ELF-1 (cell line): ENCODE data around the gene F11R.
"Not testable (repeated sequence)": the region's sequence is repeated elsewhere in the genome, so short reads cannot be mapped to it uniquely, and the experiment has no call there.

Experiments used
- DNase-seq: peaks from one replicate; pipeline ENCODE4 v3.0.0-alpha.2; 2016; ENCODE audit warnings: low read depth, low spot score

The F11R gene

DNA sequence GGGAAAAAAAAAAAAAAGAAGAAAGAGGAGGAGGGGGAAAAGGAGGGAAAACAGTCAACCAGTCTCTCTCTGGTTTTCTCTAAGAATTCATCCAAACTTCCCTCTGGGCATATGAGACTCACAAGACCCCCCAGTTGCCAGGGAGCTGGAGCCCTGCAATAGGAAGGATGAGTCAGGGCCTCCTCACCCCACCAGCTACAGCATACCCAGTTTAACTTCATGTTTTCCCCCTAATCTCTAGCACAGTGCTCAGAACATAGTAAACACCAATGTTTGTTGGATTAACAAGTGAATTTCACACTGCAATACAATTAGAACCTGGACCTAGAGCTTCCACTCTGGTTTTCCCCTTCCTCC is 7.8 kb downstream of the F11R start:
- peak; percentile 25 for DNase-seq

- DNase-seq: no peak
Measured at GRCh38 chr1:161012420-161012819, 8.5 kb downstream of the F11R start.

- DNase-seq: no peak
Measured at GRCh38 chr1:161009602-161010211, 11.2 kb downstream of the F11R start.

- DNase-seq: peak; percentile 38
Measured at GRCh38 chr1:161008869-161009510, 12.0 kb downstream of the F11R start.

DNA sequence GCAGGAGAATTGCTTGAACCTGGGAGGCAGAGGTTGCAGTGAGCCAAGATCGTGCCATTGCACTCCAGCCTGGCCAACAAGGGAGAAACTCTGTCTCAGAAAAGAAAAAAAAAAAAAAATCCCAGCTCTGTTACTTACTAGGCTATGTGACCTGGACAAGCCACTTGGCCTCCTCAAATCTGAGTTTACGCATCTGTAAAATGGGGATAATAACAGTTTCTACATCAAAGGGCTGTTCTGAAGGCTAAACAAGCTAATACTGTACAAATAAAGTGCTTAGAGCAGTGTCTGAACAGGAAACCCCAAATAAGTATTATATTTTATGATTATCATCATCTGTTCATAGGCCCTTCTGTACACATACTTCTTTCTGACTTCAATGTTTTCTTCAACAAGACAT is 13.6 kb downstream of the F11R start:
- DNase-seq: no peak

DNA sequence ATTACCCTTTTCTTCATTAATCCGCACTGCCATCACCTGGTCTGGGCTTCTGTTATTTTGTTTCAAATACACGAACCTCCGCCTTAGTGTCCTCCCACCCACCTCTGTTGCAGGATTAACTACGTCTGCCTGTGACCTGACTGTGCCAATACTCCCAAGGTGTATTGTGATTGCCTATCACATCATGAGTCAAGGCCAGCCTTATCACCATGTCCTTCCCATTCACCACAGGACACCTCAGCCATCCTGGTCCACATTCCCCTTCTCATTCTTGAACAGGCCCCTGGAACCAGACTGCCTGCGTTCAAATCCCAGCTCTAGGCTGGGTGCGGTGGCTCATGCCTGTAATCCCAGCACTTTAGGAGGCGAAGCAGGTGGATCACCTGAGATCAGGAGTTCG is 14.4 kb downstream of the F11R start:
- DNase-seq: no peak

- DNase-seq: no peak
Measured at GRCh38 chr1:161001525-161001924, 19.4 kb downstream of the F11R start.

DNA sequence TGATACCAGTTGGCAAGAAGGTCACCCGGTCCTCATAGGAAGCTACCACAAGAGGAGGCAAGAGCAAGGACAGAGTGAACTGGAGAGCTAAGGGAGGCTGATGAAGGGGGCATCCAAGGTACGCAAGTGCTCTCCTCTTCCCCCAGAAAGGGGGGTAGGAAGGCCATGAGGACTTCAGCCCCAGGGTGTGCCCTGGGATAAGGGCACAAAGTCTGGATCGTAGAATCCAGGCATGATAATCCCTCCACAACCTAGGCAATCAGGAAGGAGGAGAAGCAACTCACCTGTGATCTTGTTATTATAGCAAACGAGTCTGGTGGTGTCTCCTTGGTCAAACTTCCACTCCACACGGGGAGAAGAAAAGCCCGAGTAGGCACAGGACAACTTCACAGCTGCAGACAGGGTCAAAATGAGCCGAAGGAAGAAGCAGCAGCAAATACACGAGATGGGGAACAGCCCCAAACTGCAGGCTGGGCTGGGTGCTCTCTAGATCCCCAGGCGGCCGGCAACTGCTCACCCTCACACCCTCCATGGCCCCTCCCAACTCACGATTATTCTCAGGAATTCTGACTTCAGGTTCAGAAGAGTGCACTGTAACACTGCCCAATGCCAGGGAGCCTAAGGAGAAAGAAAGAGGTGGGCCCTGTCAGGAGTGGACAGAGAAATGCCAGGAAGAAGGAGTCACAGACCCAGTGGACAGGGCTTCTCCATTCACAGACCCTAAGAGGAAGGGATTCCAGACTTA is 20.0 kb downstream of the F11R start:
- no peak for DNase-seq

DNA sequence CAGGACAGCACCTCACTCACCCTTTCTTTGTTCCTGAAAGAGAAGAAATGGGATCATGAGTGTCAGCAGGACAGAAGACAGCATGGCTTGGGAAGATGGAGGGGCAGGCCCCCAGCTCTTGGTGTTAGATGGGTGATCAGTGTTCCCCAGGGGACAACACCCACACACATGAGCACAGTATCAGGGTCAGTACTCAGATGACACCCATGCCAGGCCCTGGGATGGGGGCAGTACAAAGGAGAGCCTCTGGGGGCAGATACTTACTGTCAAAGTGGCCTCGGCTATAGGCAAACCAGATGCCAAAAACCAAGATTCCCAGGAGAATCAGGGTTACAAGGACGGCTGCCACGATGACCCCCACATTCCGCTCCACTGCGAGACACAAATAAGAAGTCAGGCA is 21.6 kb downstream of the F11R start:
- no peak for DNase-seq

DNA sequence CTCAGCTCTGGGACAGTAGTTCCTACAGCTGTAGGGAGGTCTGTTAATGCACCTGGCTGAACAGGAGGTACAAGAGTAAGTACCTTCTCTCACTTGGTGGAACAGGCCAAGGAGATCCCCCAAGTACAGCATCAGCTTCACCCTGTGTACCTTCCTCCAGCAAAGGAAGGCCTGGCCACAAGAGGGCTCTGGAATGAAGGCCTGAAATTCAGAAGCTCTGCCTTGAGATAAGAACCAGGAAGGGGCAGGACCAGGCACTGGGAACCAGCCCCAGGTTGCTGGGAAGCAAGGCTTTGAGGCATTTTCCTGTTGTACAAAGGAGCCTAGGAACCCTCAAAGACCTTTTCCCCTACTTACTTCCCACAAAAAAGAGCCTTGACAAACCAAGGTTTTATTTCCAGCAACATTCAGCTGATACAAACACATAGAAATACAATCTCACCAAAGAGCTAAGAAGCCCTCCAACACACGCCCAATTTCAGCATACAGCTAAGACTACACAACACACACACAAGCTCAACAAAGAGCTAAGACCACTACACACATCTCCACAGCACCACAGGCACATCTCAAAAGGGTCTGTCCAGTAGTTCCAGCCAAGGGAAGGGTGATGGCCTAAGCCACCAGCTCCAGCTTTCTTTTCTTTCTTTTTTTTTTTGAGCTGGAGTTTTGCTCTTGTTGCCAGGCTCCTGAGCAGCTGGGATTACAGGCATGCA is 23.5 kb downstream of the F11R start:
- DNase-seq: peak; percentile 76

DNA sequence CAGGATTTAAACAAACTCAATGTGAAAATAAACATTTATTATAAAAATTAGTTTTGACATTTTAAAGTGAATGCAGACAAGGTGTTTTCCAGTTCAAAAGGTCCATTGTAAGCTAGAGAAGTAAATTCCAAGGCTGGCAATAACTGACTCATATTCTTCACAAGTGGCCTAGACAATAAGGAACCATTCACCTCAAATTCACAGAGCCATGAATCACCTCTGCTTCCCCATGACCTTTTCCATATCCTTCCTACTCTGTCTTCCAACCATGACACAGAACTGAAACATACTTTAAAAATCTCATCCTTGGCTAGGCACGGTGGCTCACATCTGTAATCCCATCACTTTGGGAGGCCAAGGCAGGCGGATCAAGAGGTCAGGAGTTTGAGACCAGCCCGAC is 24.8 kb downstream of the F11R start:
- no peak for DNase-seq

GRCh38 chr1:160993544-160994193 is 27.3 kb downstream of the F11R start:
- DNase-seq: no peak

- not testable (repeated sequence) for DNase-seq
Measured at GRCh38 chr1:160992036-160992435, 28.9 kb downstream of the F11R start.

- DNase-seq: peak; percentile 51
Measured at GRCh38 chr1:160987359-160988050, 33.4 kb downstream of the F11R start.

- no peak for DNase-seq
Measured at GRCh38 chr1:160985723-160986122, 35.2 kb downstream of the F11R start.

DNA sequence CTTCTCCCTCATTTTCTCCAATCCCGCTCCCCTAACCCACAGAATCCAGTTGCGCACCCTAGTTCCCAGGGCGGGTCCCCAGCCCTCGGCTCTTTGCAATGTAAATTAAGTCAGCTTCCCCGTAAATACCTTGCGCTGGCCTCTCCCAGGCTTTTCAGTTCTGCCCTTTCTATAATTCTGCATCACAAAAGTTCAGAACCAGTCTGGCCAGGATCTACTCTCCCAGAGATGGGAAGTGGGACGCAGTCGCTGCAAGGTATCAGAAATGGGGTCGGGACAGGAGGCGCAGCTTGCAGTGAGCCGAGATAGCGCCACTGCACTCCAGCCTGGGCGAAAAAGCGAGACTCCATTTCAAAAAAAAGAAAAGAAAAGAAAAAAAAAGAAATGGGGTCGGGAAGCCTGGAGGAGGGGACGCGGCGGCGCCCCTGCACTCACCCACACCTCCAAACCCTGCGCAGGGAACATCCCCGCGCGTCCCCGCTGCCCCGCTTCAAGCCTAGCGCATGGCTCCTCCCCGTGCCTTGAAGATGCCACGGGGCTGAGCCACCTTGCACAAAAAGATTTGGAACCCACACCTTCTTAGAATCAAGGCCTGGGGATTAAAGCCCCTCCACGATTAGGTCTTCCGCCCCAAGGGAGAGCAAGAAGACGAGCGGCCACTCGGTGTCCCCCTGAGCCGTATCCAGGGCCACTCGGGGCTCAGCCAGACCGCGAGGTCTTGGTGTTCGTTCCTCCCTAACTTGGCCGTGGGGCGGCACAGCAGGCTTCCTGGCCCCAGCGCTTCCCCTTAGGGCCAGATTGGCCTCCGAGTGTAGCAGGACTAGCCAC is 39.2 kb downstream of the F11R start:
- DNase-seq: peak; percentile 85

DNA sequence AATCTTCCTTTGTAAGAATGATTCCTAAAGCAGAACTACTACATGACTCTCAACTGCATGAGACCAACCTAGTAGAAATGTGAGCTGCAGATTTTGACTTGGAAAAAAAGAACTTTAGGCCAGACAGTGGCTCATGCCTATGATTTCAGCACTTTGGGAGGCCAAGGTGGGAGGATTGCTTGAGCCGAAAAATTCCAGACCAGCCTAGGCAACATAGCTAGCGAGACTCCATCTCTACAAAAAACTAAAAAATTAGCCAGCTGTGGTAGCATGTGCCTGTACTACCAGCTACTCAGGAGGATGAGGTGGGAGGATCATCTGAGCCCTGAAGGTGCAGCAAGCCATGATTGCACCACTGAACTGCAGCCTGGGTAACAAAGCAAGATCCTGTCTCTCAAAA is 41.7 kb downstream of the F11R start:
- no peak for DNase-seq

DNA sequence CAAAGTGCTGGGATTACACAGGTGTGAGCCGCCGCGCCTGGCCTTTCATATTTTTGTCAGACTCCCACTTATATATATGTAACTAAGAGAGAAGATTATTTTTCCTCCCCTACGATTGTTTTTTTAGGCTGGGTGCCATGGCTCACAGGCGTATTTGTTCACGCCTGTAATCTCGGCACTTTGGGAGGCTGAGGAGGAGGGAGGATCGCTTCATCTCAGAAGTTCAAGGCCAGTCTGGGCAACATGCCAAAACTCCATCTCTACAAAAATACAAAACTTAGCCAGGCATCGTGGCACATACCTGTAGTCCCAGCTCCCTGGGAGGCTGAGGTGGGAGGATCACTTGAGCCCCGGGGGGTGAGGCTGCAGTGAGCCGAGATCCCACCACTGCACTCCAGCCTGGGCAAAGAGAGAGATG is 42.4 kb downstream of the F11R start:
- no peak for DNase-seq

- DNase-seq: no peak
Measured at GRCh38 chr1:160975026-160975425, 45.9 kb downstream of the F11R start.

- no peak for DNase-seq
Measured at GRCh38 chr1:160973491-160973890, 47.5 kb downstream of the F11R start.
